HG03469 (cell line): Measurements from ENCODE around the gene ALKBH5.
A peak's percentile ranks its signal among the peaks of the same experiment; 100 is the strongest.

Source experiments
- ATAC-seq: cut with Tn5 transposase; IDR thresholded peaks from one replicate; pipeline ENCODE4 v1.9.1; 2021; ENCODE audit warnings: mild to moderate bottlenecking, moderate library complexity, moderate number of reproducible peaks; ENCODE audit not compliant: unreplicated experiment

The ALKBH5 gene

GRCh38 chr17:18183334-18184142 is at the start of gene ALKBH5:
Gene ALKBH5, plus strand, starts transcription at chr17:18183828. Its CDS starts 416 bp downstream, at chr17:18184244.
- ATAC-seq: peak; percentile 62

- no peak for ATAC-seq
These were observed 47.3 kb upstream of the ALKBH5 start for GRCh38 chr17:18136357-18136756.

- no peak for ATAC-seq
These were observed 45.4 kb upstream of the ALKBH5 start for GRCh38 chr17:18138065-18138749.

- ATAC-seq: no peak
These were observed 44.5 kb upstream of the ALKBH5 start for GRCh38 chr17:18139092-18139491.

- no peak for ATAC-seq
These were observed 44.1 kb upstream of the ALKBH5 start for GRCh38 chr17:18139498-18139897.

GRCh38 chr17:18139949-18140348 is 43.7 kb upstream of the ALKBH5 start:
- ATAC-seq: no peak

GRCh38 chr17:18140648-18141047 is 43.0 kb upstream of the ALKBH5 start:
- no peak for ATAC-seq

GRCh38 chr17:18141210-18141803 is 42.3 kb upstream of the ALKBH5 start:
- ATAC-seq: no peak

- ATAC-seq: no peak
These were observed 41.2 kb upstream of the ALKBH5 start for GRCh38 chr17:18142417-18142816.

- no peak for ATAC-seq
These were observed 40.3 kb upstream of the ALKBH5 start for GRCh38 chr17:18143044-18143936.

- no peak for ATAC-seq
These were observed 39.4 kb upstream of the ALKBH5 start for GRCh38 chr17:18144261-18144660.

- ATAC-seq: no peak
These were observed 38.8 kb upstream of the ALKBH5 start for GRCh38 chr17:18144855-18145254.

GRCh38 chr17:18145811-18146210 is 37.8 kb upstream of the ALKBH5 start:
- no peak for ATAC-seq

- ATAC-seq: no peak
These were observed 37.4 kb upstream of the ALKBH5 start for GRCh38 chr17:18146259-18146658.

GRCh38 chr17:18146980-18147379 is 36.6 kb upstream of the ALKBH5 start:
- no peak for ATAC-seq

- ATAC-seq: no peak
These were observed 35.0 kb upstream of the ALKBH5 start for GRCh38 chr17:18148586-18148985.

GRCh38 chr17:18151290-18151689 is 32.3 kb upstream of the ALKBH5 start:
- no peak for ATAC-seq

GRCh38 chr17:18155179-18155578 is 28.4 kb upstream of the ALKBH5 start:
- ATAC-seq: no peak

- no peak for ATAC-seq
These were observed 27.3 kb upstream of the ALKBH5 start for GRCh38 chr17:18156171-18156975.

- no peak for ATAC-seq
These were observed 26.7 kb upstream of the ALKBH5 start for GRCh38 chr17:18156976-18157280.
